ENCODE data around the gene RAB9B.

The RAB9B gene

DNA sequence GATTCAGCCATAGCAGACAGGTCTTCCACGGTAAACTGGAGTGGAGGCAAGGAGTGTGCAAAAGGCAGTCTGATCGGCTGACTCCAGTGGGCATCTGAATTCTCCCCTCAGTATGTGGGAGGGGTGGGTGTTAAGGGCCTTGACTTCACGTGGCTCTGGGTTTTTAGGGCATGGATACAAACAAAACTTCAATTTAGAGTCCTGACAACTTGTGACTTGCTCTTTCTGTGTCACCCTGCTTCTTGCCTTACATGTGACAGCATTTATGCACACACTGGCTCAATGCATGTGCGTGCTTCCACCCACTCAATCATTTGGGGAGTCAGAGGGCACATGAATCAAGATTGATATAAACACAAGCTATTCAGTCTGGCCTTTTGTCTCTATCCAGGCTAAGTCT lies 37.9 kb downstream of the RAB9B start:
- in situ Hi-C loops (cut with HindIII; ENCODE audit: low sequenced_read_pairs) = no loop called here
- no peak overlapping the region for H3K4me3 ChIP-seq (ENCODE audit: low read depth, low read length)
- no peak for DNase-seq (ENCODE audit: low read depth, low spot score)
- TF ChIP-seq, protein P1, sequence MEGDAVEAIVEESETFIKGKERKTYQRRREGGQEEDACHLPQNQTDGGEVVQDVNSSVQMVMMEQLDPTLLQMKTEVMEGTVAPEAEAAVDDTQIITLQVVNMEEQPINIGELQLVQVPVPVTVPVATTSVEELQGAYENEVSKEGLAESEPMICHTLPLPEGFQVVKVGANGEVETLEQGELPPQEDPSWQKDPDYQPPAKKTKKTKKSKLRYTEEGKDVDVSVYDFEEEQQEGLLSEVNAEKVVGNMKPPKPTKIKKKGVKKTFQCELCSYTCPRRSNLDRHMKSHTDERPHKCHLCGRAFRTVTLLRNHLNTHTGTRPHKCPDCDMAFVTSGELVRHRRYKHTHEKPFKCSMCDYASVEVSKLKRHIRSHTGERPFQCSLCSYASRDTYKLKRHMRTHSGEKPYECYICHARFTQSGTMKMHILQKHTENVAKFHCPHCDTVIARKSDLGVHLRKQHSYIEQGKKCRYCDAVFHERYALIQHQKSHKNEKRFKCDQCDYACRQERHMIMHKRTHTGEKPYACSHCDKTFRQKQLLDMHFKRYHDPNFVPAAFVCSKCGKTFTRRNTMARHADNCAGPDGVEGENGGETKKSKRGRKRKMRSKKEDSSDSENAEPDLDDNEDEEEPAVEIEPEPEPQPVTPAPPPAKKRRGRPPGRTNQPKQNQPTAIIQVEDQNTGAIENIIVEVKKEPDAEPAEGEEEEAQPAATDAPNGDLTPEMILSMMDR (IDR thresholded peaks at IDR 0.05; ENCODE audit: low read depth, low read length) = no peak

GRCh38 chrX:103793545-103793940 lies 38.5 kb downstream of the RAB9B start:
- no peak for DNase-seq (ENCODE audit: low read depth, low spot score)
- TF ChIP-seq, protein P1 (IDR thresholded peaks at IDR 0.05; ENCODE audit: low read depth, low read length) = no peak
- in situ Hi-C loops (cut with HindIII; ENCODE audit: low sequenced_read_pairs) = no loop called here
- no peak overlapping the region for H3K4me3 ChIP-seq (ENCODE audit: low read depth, low read length)

DNA sequence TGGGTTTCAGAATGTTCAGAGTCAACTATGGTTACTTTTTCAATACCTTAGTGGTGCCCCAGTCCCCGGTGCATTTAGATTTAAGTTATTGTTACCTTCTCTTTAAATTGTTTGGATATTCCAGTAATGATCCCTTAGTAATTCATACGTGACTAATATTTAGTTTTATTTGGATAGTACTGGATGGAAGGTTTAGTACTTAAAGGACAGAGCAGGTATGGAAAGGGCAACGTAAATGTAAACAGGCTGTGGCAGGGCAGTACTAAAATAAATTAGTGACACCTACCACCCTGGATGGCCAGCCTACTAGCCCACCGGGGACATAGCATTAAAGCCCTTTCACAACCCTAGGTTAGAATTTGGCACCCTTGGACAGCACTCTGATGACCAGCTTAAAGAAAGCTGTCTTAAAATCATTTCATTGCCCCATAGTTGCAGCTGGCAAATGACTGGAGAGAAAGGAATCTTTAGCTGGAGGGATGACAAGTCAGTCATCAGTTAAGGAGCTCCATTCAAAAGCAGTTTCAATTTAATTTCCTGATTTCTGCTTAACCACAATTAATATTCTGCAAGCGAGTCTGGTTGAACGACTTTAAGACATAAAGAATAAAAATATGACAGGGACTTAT lies 39.0 kb downstream of the RAB9B start:
- in situ Hi-C loops (cut with HindIII; ENCODE audit: low sequenced_read_pairs) = no loop called here
- H3K4me3 ChIP-seq (ENCODE audit: low read depth, low read length) = no peak overlapping the region
- peak; percentile 55 for DNase-seq (ENCODE audit: low read depth, low spot score)
- TF ChIP-seq, protein P1 (IDR thresholded peaks at IDR 0.05; ENCODE audit: low read depth, low read length) = no peak

- DNase-seq (ENCODE audit: low read depth, low spot score) = no peak
- TF ChIP-seq, protein P1 (IDR thresholded peaks at IDR 0.05; ENCODE audit: low read depth, low read length) = no peak
- in situ Hi-C loops (cut with HindIII; ENCODE audit: low sequenced_read_pairs) = no loop called here
- no peak overlapping the region for H3K4me3 ChIP-seq (ENCODE audit: low read depth, low read length)
These were observed 40.1 kb downstream of the RAB9B start for GRCh38 chrX:103791826-103792485.

DNA sequence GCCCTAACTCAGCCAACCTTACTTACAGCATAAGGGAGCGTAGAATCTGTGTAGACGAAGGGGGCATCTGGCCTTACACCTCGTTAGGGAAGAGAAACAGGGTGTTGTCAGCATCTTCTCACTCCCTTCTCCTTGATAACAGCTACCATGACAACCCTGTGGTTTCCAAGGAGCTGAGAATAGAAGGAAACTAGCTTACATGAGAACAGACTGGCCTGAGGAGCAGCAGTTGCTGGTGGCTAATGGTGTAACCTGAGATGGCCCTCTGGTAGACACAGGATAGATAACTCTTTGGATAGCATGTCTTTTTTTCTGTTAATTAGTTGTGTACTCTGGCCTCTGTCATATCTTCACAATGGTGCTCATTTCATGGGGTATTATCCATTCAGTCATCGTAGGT lies 40.8 kb downstream of the RAB9B start:
- TF ChIP-seq, protein P1 (IDR thresholded peaks at IDR 0.05; ENCODE audit: low read depth, low read length) = no peak
- DNase-seq (ENCODE audit: low read depth, low spot score) = no peak
- H3K4me3 ChIP-seq (ENCODE audit: low read depth, low read length) = no peak overlapping the region
- in situ Hi-C loops (cut with HindIII; ENCODE audit: low sequenced_read_pairs) = no loop called here

GRCh38 chrX:103789004-103789403 lies 43.1 kb downstream of the RAB9B start:
- no peak overlapping the region for H3K4me3 ChIP-seq (ENCODE audit: low read depth, low read length)
- TF ChIP-seq, protein P1 (IDR thresholded peaks at IDR 0.05; ENCODE audit: low read depth, low read length) = no peak
- in situ Hi-C loops (cut with HindIII; ENCODE audit: low sequenced_read_pairs) = no loop called here
- DNase-seq (ENCODE audit: low read depth, low spot score) = no peak

Data from astrocyte of the spinal cord (primary cell).